ENCODE results near the gene CCDC158. TPM values are rescaled to one million over a fixed set of nuclear protein-coding genes. Genes with fewer than 3 reads are reported as not detected.

Gene CCDC158
- total RNA-seq, 2 experiments from 2014 or later, result not detected

DNA sequence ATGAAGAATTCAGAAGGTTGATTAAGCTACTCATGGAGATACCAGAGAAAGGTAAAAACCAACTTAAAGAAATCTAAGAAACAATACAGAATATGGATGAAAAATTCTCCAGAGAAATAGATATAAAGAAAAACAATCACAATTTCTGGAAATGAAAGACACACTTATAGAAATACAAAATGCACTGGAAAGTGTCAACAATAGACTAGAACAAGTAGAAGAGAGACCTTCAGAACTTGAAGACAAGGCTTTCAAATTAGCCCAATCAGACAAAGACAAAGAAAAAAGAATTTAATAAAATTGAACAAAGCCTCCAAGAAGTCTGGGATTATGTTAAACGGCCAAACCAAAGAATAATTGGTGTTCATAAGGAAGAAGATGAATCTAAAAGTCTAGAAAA, 104.8 kb downstream of the CCDC158 start:
- CTCF ChIA-PET, result interaction anchor here (1.2 kb wide), 1 partner anchor 11 kb away, joined by 3 read pairs; no protein-coding TSS in a partner anchor

GRCh38 chr4:76315267-76315918, 105.5 kb downstream of the CCDC158 start:
- Mint-ChIP-seq H3K4me1 (ENCODE audit: low read depth) (no peaks in the 10 kb centered on the region), H3K4me3 (no peak overlapping the region), H3K27ac (no peak overlapping the region), H3K27me3 (peaks cover 2% of the 10 kb centered on the region), H3K36me3 (ENCODE audit: low read depth) (peaks cover 2% of the 10 kb centered on the region), H3K9me3 (peaks cover 22% of the 10 kb centered on the region)
- ATAC-seq, result no peak
- TF ChIP-seq CTCF (IDR thresholded peaks at IDR 0.05), result no peak
- intact Hi-C loops (cut with micrococcal nuclease), result no loop called here
- ChIA-PET CTCF (interaction anchor here (1.2 kb wide), 2 partner anchors 11 to 62 kb away, joined by 3 read pairs; no protein-coding TSS in a partner anchor), POLR2A (no interaction called here)
- DNase-seq, result no peak

More for the DNA sequence above, 104.8 kb downstream of the CCDC158 start:
- peaks cover 2% of the 10 kb centered on the region for H3K36me3 Mint-ChIP-seq (ENCODE audit: low read depth)
- peaks cover 23% of the 10 kb centered on the region for H3K9me3 Mint-ChIP-seq
- TF ChIP-seq CTCF (IDR thresholded peaks at IDR 0.05), result no peak
- H3K4me1 Mint-ChIP-seq (ENCODE audit: low read depth), result no peaks in the 10 kb centered on the region
- intact Hi-C loops (cut with micrococcal nuclease), result no loop called here
- no peak overlapping the region for H3K4me3 Mint-ChIP-seq
- POLR2A ChIA-PET, result no interaction called here
- no peak for ATAC-seq
- no peak overlapping the region for H3K27ac Mint-ChIP-seq
- H3K27me3 Mint-ChIP-seq, result peaks cover 2% of the 10 kb centered on the region
- no peak for DNase-seq

- H3K27ac Mint-ChIP-seq, result no peak overlapping the region
- ChIA-PET POLR2A (no interaction called here), CTCF (interaction anchor here (1.2 kb wide), 1 partner anchor 134 kb away, joined by 3 read pairs; no protein-coding TSS in a partner anchor)
- no peak for TF ChIP-seq CTCF (IDR thresholded peaks at IDR 0.05)
- no peaks in the 10 kb centered on the region for H3K4me1 Mint-ChIP-seq (ENCODE audit: low read depth)
- H3K4me3 Mint-ChIP-seq, result no peak overlapping the region
- H3K9me3 Mint-ChIP-seq, result peaks cover 12% of the 10 kb centered on the region
- peaks cover 4% of the 10 kb centered on the region for H3K27me3 Mint-ChIP-seq
- peaks cover 2% of the 10 kb centered on the region for H3K36me3 Mint-ChIP-seq (ENCODE audit: low read depth)
- no peak for ATAC-seq
- intact Hi-C loops (cut with micrococcal nuclease), result no loop called here
- no peak for DNase-seq
Observed at GRCh38 chr4:76313547-76313946, 107.4 kb downstream of the CCDC158 start.

DNA sequence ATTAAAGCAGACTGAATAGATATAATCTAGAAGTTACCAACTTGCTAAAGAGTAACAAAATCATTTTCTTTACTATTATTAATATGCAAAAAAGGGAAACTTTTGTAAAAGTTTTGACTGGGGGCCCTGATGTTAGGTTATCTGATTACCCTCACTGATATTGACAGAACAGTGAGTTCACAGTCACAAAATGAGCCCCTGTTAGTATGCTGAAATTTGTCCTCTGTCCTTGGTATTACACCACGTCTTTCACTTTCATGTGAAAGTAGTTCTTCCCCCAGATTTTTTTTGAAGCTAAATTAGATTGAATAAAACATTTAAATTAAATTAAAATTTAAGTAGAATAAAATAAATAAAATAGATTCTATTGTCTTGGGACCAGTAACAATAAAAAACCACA, 108.5 kb downstream of the CCDC158 start:
- H3K36me3 Mint-ChIP-seq (ENCODE audit: low read depth), result peaks cover 2% of the 10 kb centered on the region
- peaks cover 12% of the 10 kb centered on the region for H3K9me3 Mint-ChIP-seq
- H3K27me3 Mint-ChIP-seq, result peaks cover 4% of the 10 kb centered on the region
- H3K4me3 Mint-ChIP-seq, result no peak overlapping the region
- intact Hi-C loops (cut with micrococcal nuclease), result no loop called here
- ChIA-PET POLR2A (no interaction called here), CTCF (interaction anchor here (1.2 kb wide), 1 partner anchor 133 kb away, joined by 3 read pairs; no protein-coding TSS in a partner anchor)
- no peak for TF ChIP-seq CTCF (IDR thresholded peaks at IDR 0.05)
- H3K27ac Mint-ChIP-seq, result no peak overlapping the region
- no peaks in the 10 kb centered on the region for H3K4me1 Mint-ChIP-seq (ENCODE audit: low read depth)
- no peak for ATAC-seq
- DNase-seq, result no peak

DNA sequence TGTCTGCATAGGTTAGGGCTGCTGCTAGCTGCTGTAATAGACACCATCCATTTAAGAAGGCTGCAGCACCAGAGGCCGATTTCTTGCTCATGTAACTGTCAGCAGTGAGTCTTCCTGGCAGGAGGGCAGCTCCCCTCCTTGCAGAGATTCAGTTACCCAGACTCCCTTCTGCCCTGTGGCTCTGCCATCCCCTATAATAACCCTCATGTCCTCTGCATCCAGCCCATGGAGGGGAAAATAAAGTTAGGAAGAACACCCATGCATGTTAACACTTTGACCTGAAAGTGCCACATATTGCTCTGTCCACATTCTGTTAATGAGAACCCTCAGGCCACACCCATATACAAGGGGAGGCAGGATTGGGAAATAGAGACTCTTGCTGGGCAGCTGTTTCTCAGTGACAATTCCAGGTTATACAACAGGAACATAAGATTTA, 109.0 kb downstream of the CCDC158 start:
- Mint-ChIP-seq H3K36me3 (ENCODE audit: low read depth) (peaks cover 2% of the 10 kb centered on the region), H3K9me3 (peaks cover 10% of the 10 kb centered on the region), H3K27ac (no peak overlapping the region), H3K4me3 (no peak overlapping the region), H3K4me1 (ENCODE audit: low read depth) (no peaks in the 10 kb centered on the region), H3K27me3 (peaks cover 4% of the 10 kb centered on the region)
- intact Hi-C loops (cut with micrococcal nuclease), result no loop called here
- DNase-seq, result no peak
- CTCF ChIA-PET, result no interaction called here
- POLR2A ChIA-PET, result no interaction called here
- no peak for ATAC-seq
- TF ChIP-seq CTCF (IDR thresholded peaks at IDR 0.05), result no peak

Data from activated CD8-positive, alpha-beta T cell treated with anti-CD3 and anti-CD28 coated beads for 36 hours (primary cell).